ENCODE results near the gene LONRF3.

DNA sequence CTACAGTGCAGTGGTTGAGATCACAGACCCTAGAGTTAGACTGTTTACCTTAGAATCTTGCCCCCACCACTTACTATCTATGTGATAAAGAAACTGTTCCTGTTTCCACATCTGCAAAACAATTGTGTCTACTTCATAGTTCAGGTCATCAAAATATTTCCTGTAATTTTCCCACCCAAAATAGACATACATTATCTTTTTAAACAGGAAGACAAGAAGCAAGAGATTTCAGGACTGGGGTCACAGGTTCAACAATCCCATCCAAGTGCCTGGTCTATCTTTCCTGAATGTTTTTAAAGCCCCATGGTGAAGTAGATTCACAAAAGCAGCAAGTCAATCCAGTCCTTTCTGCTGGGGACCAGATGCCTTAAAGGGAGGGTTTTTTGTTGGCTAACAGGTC is 56.6 kb downstream of the LONRF3 start:
- TF ChIP-seq, protein P1, sequence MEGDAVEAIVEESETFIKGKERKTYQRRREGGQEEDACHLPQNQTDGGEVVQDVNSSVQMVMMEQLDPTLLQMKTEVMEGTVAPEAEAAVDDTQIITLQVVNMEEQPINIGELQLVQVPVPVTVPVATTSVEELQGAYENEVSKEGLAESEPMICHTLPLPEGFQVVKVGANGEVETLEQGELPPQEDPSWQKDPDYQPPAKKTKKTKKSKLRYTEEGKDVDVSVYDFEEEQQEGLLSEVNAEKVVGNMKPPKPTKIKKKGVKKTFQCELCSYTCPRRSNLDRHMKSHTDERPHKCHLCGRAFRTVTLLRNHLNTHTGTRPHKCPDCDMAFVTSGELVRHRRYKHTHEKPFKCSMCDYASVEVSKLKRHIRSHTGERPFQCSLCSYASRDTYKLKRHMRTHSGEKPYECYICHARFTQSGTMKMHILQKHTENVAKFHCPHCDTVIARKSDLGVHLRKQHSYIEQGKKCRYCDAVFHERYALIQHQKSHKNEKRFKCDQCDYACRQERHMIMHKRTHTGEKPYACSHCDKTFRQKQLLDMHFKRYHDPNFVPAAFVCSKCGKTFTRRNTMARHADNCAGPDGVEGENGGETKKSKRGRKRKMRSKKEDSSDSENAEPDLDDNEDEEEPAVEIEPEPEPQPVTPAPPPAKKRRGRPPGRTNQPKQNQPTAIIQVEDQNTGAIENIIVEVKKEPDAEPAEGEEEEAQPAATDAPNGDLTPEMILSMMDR (IDR thresholded peaks at IDR 0.05), result no peak
- no peak for TF ChIP-seq POLR2A (IDR thresholded peaks at IDR 0.05)
